ENCODE measurements around the gene SMCP.

The SMCP gene

DNA sequence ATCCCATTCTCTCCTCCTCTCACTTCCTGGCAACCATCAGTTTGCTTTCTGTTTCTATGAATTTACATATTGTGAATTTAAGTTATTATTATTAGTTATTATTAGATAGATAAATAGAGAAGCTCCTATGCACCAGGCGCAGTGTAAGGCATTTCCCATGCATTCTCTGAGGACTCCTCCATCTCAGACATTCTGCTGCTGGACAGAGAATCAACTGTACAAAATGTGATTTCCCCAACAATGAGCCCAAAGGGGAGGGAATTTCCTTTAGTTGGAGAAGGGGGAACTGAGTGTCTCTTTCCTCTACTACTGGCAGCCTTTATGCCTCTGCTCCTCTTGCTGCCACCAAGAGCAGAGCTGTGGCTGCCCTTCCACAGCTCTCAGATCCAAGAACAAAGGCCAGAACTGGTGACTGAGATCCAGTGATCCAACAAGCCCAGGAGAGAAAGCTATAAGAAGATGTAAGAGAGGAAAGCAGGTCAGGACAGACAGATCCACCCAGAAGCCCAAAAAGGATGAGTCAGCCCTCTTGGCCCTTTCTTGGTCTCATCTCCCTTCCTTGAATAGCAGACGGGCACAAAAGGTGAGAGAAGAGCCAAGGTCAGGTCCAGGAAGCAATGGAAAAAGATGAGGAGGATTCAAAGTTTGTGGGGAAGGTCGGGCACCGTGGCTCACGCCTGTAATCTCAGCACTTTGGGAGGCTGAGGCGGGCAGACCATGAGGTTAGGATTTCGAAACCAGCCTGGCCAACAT, 26.7 kb downstream of the SMCP start:
- no peak for FAIRE-seq
- TF ChIP-seq POLR2AphosphoS5 (IDR thresholded peaks at IDR 0.05; ENCODE audit: low read depth, low read length) (no peak), TAF1 (IDR thresholded peaks at IDR 0.05; ENCODE audit: low read depth, low read length) (no peak), POU2F2 (IDR thresholded peaks at IDR 0.05; ENCODE audit: low read depth, low read length) (no peak), POLR2A (IDR thresholded peaks at IDR 0.05; ENCODE audit: low read depth, low read length) (no peak), SPI1 (IDR thresholded peaks at IDR 0.05; ENCODE audit: low read depth, low read length) (no peak), PAX5 (IDR thresholded peaks at IDR 0.05; ENCODE audit: insufficient read depth, low read length, severe bottlenecking) (no peak)
- DNase-seq (ENCODE audit: insufficient read length, low spot score) = no peak

DNA sequence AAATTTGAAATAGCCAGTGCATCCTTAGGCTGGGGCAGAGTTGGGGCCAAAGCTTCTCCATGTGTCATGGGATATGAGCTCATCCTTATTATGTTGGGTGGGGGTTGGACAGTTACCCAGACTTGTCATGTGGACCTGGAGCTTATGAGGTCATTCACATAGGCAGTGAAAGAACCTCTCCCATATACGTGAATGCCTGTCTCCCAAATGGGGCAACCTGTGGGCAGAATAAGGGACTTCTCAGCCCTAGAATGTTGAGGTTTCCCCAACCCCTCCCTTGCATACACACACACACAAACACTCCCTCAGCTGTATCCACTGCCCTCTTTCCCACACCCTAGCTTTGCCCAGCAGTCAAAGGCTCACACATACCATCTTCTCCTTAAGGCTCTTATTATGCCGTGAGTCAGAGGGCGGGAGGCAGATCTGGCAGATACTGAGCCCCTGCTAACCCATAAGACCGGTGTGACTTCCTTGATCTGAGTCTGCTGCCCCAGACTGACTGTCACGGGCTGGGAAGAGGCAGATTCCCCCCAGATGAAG, 28.0 kb downstream of the SMCP start:
- TF ChIP-seq POU2F2 (IDR thresholded peaks at IDR 0.05; ENCODE audit: low read depth, low read length) = no peak
- DNase-seq (ENCODE audit: insufficient read length, low spot score) (no peak), FAIRE-seq (no peak)

DNA sequence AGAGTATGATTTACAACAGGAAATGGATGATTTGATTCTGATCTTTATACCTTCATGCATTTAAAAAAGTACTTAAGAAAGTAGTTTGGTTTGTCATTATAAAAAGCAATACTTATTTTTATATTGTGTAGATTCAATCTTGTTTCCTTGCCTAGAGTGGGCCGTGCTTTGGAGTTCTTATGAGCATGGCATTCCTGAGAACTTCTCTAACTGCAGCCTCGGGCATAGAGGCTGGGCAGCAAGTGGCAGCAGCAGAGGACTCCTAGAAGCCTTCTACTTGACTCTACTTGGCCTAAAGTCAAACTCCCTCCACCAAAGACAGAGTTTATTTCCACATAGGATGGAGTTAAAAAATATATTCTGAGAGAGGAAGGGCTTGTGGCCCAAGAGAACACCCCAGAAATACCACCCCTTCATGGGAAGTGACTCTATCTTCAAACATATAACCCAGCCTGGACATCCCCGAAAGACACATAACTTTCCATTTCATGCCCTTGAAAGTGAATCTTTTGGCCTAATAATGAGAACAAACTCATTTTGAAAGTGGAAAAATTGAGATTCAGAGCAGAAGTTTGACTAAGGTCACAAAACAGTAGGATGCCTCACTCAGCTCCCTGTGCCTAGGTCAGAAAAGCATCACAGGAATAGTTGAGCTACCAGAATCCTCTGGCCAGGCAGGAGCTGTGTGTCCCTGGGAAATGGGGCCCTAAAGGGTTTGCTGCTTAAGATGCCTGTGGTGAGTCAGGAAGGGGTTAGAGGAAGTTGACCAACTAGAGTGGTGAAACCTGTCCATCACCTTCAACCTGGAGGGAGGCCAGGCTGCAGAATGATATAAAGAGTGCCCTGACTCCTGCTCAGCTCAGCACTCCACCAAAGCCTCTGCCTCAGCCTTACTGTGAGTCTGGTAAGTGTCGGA, 29.8 kb downstream of the SMCP start, which contains the start of gene IVL:
IVL (plus strand) TSS at position 861 of the 916 bp plus-strand sequence. CDS start 1,252 bp downstream, outside the sequence.
- FAIRE-seq (no peak), DNase-seq (ENCODE audit: insufficient read length, low spot score) (no peak)
- TF ChIP-seq TAF1 (IDR thresholded peaks at IDR 0.05; ENCODE audit: low read depth, low read length) (no peak), PAX5 (IDR thresholded peaks at IDR 0.05; ENCODE audit: insufficient read depth, low read length, severe bottlenecking) (no peak), SPI1 (IDR thresholded peaks at IDR 0.05; ENCODE audit: low read depth, low read length) (0 out of 2 replicates have a peak, but pooled peaks have one; percentile 0), POLR2A (IDR thresholded peaks at IDR 0.05; ENCODE audit: low read depth, low read length) (no peak), POLR2AphosphoS5 (IDR thresholded peaks at IDR 0.05; ENCODE audit: low read depth, low read length) (no peak), POU2F2 (IDR thresholded peaks at IDR 0.05; ENCODE audit: low read depth, low read length) (no peak)

DNA sequence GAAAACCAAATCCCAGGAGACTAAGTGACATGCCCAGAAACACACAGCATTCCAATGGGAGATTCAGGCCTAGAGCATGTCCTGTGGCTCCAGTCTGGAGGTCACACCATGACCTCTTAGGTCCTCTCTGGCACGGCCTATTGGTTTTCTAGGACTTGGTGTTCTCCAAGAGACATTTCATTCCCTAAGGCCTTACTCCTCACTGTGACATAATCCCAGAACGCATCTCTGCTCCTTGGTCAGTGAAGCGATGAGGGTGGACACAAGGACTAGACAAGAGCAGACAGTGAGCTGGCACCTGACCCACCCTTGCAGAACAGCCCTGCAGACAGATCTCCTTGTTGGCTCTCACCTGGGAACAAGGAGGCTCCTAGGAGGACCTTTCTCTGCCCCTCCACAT, 31.1 kb downstream of the SMCP start:
- no peak for TF ChIP-seq SPI1 (IDR thresholded peaks at IDR 0.05; ENCODE audit: low read depth, low read length)
- TF ChIP-seq POU2F2 (IDR thresholded peaks at IDR 0.05; ENCODE audit: low read depth, low read length) = no peak
- TF ChIP-seq TAF1 (IDR thresholded peaks at IDR 0.05; ENCODE audit: low read depth, low read length) = no peak
- TF ChIP-seq POLR2AphosphoS5 (IDR thresholded peaks at IDR 0.05; ENCODE audit: low read depth, low read length) = no peak
- TF ChIP-seq PAX5 (IDR thresholded peaks at IDR 0.05; ENCODE audit: insufficient read depth, low read length, severe bottlenecking) = no peak
- TF ChIP-seq POLR2A (IDR thresholded peaks at IDR 0.05; ENCODE audit: low read depth, low read length) = no peak
- DNase-seq (ENCODE audit: insufficient read length, low spot score) (no peak), FAIRE-seq (no peak)

DNA sequence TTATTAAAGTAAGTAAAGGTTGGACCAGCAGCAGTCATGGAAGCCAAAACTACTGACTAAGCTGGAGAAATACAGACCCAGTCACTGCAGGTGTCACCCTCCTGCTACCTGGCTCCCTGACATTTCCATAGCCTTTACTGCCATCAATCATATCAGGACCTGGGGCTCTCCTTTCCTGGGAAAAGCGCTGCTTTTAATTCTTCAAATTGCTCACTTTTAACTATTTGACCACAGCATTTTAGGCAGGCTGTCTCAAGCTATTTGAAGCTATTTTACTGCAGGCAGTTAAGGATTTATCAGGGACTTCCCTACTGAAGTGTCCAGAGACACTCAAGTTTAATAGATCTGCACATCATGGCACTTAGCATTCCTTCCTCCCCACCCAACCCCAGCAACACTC, 34.3 kb downstream of the SMCP start:
- FAIRE-seq (no peak), DNase-seq (ENCODE audit: insufficient read length, low spot score) (no peak)
- TF ChIP-seq SPI1 (IDR thresholded peaks at IDR 0.05; ENCODE audit: low read depth, low read length) = no peak
- no peak for TF ChIP-seq POU2F2 (IDR thresholded peaks at IDR 0.05; ENCODE audit: low read depth, low read length)
- TF ChIP-seq PAX5 (IDR thresholded peaks at IDR 0.05; ENCODE audit: insufficient read depth, low read length, severe bottlenecking) = no peak
- no peak for TF ChIP-seq TAF1 (IDR thresholded peaks at IDR 0.05; ENCODE audit: low read depth, low read length)
- no peak for TF ChIP-seq POLR2AphosphoS5 (IDR thresholded peaks at IDR 0.05; ENCODE audit: low read depth, low read length)
- TF ChIP-seq POLR2A (IDR thresholded peaks at IDR 0.05; ENCODE audit: low read depth, low read length) = no peak

DNA sequence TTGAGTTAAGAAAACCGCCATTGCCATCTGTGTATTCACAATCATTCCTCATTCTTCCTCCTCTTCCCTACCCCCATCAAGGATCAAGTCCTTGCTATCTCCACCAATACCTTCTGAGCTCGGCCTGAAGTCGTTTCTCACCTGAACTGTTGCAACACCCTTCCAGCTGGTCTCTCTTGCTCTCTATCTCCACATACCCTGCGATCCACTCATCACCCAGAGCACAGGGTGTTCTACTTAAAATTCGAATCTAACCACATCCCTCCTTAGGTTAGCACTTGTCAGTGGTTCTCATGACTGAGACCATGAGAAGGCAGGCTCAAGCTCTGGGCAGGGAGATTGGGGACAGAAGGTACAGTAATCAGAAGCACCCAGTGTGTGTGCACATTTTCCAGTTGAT, 34.8 kb downstream of the SMCP start:
- TF ChIP-seq POLR2A (IDR thresholded peaks at IDR 0.05; ENCODE audit: low read depth, low read length) = no peak
- no peak for TF ChIP-seq PAX5 (IDR thresholded peaks at IDR 0.05; ENCODE audit: insufficient read depth, low read length, severe bottlenecking)
- TF ChIP-seq POU2F2 (IDR thresholded peaks at IDR 0.05; ENCODE audit: low read depth, low read length) = no peak
- no peak for TF ChIP-seq SPI1 (IDR thresholded peaks at IDR 0.05; ENCODE audit: low read depth, low read length)
- TF ChIP-seq TAF1 (IDR thresholded peaks at IDR 0.05; ENCODE audit: low read depth, low read length) = no peak
- no peak for TF ChIP-seq POLR2AphosphoS5 (IDR thresholded peaks at IDR 0.05; ENCODE audit: low read depth, low read length)
- DNase-seq (ENCODE audit: insufficient read length, low spot score) (no peak), FAIRE-seq (no peak)

DNA sequence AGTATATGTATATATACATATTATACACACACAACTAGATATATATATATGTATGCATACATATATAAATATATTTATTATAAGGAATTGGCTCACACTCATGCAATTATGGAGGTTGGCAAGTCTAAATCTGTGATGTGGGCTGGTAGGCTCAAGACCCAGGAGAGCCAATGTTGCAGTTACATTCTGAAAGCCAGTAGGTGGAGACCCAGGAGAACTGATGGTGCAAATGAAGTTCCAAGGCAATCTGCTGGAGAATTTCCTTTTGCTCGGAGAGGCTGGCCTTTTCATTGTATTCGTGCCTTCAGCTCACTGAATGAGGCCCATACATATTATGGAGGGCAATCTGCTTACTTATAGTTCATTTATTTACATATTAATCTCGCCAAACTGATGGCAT, 39.7 kb downstream of the SMCP start:
- FAIRE-seq (no peak), DNase-seq (ENCODE audit: insufficient read length, low spot score) (no peak)
- TF ChIP-seq SPI1 (IDR thresholded peaks at IDR 0.05; ENCODE audit: low read depth, low read length) = no peak

DNA sequence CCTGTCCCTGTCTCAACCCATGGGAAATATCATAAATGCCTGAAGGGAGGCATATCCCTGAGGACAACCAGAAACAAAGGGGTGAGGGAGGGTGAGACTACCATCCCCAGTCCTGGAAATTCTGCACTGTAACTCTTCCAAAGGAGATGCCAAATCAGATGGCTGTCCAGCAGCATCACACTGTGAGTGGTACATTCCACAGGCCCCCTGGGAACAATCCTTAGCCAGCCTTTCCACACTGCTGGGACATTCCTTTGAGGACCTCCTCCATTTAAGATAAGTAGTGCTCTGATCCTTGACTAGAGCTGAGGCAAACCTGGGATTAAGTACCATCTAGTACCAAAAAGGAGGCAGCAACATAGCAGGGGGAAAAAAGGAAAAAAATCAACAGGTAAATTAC, 40.9 kb downstream of the SMCP start:
- TF ChIP-seq PAX5 (IDR thresholded peaks at IDR 0.05; ENCODE audit: insufficient read depth, low read length, severe bottlenecking) (no peak), TAF1 (IDR thresholded peaks at IDR 0.05; ENCODE audit: low read depth, low read length) (no peak)
- FAIRE-seq (no peak), DNase-seq (ENCODE audit: insufficient read length, low spot score) (no peak)

DNA sequence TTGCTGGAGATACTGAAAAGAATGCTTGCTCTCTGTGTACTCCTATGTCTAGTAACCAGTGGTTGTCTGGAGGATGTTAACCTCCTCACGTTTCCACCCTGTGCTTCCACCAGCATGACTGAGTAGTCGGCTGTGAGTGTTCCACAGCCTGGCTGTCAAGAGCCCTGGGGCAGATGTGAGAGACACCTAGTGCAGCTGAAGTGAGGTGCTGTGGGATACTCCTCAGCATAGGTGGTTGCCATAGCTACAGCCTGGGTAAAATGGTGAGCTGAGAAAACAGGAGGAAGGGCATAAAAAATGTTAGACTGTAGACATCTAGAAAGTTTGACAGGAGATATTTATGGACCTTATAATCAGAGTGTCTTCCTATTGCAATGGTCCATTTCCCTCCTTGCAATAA, 46.1 kb downstream of the SMCP start:
- TF ChIP-seq POLR2AphosphoS5 (IDR thresholded peaks at IDR 0.05; ENCODE audit: low read depth, low read length) = no peak
- no peak for TF ChIP-seq PAX5 (IDR thresholded peaks at IDR 0.05; ENCODE audit: insufficient read depth, low read length, severe bottlenecking)
- TF ChIP-seq SPI1 (IDR thresholded peaks at IDR 0.05; ENCODE audit: low read depth, low read length) = no peak
- TF ChIP-seq TAF1 (IDR thresholded peaks at IDR 0.05; ENCODE audit: low read depth, low read length) = no peak
- no peak for TF ChIP-seq POU2F2 (IDR thresholded peaks at IDR 0.05; ENCODE audit: low read depth, low read length)
- TF ChIP-seq POLR2A (IDR thresholded peaks at IDR 0.05; ENCODE audit: low read depth, low read length) = no peak
- DNase-seq (ENCODE audit: insufficient read length, low spot score) = no peak
- FAIRE-seq = no peak
